Lower lobe of right lung (tissue), 2 donors: ENCODE data around the gene SLC25A21. TPM values are rescaled to one million over a fixed set of nuclear protein-coding genes. Genes with fewer than 3 reads are reported as not detected.
A peak's percentile ranks its signal among the peaks of the same experiment; 100 is the strongest.

Experiments used
- ATAC-seq, 2 donors: fragments of 200-7000 bp; cut with Tn5 transposase; one replicate each; pipeline ENCODE4 v1.9.1; 2020 to 2022; ENCODE audit warnings: mild to moderate bottlenecking in 2 of 2, moderate library complexity in 2 of 2
- DNase-seq: peaks from one replicate; pipeline ENCODE4 v3.0.0-alpha.2; 2020
- H3K27ac ChIP-seq: fragments of 200-600 bp; one replicate; pipeline ENCODE4 v1.8.0; 2022
- H3K27me3 ChIP-seq: fragments of 200-600 bp; one replicate; pipeline ENCODE4 v1.8.0; 2022; ENCODE audit warnings: low read depth
- H3K36me3 ChIP-seq: fragments of 200-600 bp; one replicate; pipeline ENCODE4 v1.8.0; 2022; ENCODE audit warnings: mild to moderate bottlenecking
- H3K4me1 ChIP-seq: fragments of 200-600 bp; one replicate; pipeline ENCODE4 v1.8.0; 2022
- H3K4me3 ChIP-seq: fragments of 200-600 bp; one replicate; pipeline ENCODE4 v1.8.0; 2022; ENCODE audit warnings: mild to moderate bottlenecking
- H3K9me3 ChIP-seq: fragments of 200-600 bp; one replicate; pipeline ENCODE4 v1.8.0; 2022
- CTCF ChIP-seq: fragments of 200-600 bp; IDR thresholded peaks from one replicate; pipeline ENCODE4 v1.8.0; 2022; ENCODE audit warnings: antibody characterized with exemption, mild to moderate bottlenecking
- intact Hi-C: fragments of 100-400 bp; cut with DNase I; formaldehyde crosslinking; loops from one replicate; pipeline ENCODE4 v1.11.0; 2022
- total RNA-seq: library from RNA; stranded (reverse); fragmentation: NEBNext Ultra II Directional; extraction: Animal tissue kit (Norgen Biotek cat#: 25700); gene quantifications from one replicate; pipeline ENCODE4 v1.2.1, GENCODE V29; 2021
- donor health status: DM: no; HTN: yes; CAD: no; lungs with severe emphysema.

Gene SLC25A21
- total RNA-seq, 1 donor from 2014 or later = 0.38 TPM

GRCh38 chr14:36941783-36942521 lies 230.5 kb downstream of the SLC25A21 start:
- no peaks in the 10 kb centered on the region for H3K9me3 ChIP-seq
- peak; percentile 91 for TF ChIP-seq CTCF
- H3K27ac ChIP-seq = no peak overlapping the region
- H3K36me3 ChIP-seq = no peaks in the 10 kb centered on the region
- H3K27me3 ChIP-seq = no peaks in the 10 kb centered on the region
- no peaks in the 10 kb centered on the region for H3K4me1 ChIP-seq
- intact Hi-C loops = no loop called here
- DNase-seq (peak; percentile 68), ATAC-seq (peak; percentile 82 to 87)
- H3K4me3 ChIP-seq = no peak overlapping the region

GRCh38 chr14:36940476-36940875 lies 231.9 kb downstream of the SLC25A21 start:
- no peak for DNase-seq
- Histone ChIP-seq H3K36me3 (no peaks in the 10 kb centered on the region), H3K4me3 (no peak overlapping the region), H3K27me3 (no peaks in the 10 kb centered on the region), H3K27ac (no peak overlapping the region), H3K9me3 (no peaks in the 10 kb centered on the region), H3K4me1 (no peaks in the 10 kb centered on the region)
- TF ChIP-seq CTCF = no peak
- no peak for ATAC-seq
- intact Hi-C loops = no loop called here

- TF ChIP-seq CTCF = no peak
- H3K9me3 ChIP-seq = no peaks in the 10 kb centered on the region
- no peak overlapping the region for H3K27ac ChIP-seq
- intact Hi-C loops = no loop called here
- DNase-seq (no peak), ATAC-seq (no peak)
- H3K36me3 ChIP-seq = no peaks in the 10 kb centered on the region
- H3K4me1 ChIP-seq = no peaks in the 10 kb centered on the region
- no peaks in the 10 kb centered on the region for H3K27me3 ChIP-seq
- H3K4me3 ChIP-seq = no peak overlapping the region
Measured at GRCh38 chr14:36939265-36939664, 233.1 kb downstream of the SLC25A21 start.

GRCh38 chr14:36938678-36939077 lies 233.7 kb downstream of the SLC25A21 start:
- no peak for TF ChIP-seq CTCF
- intact Hi-C loops = no loop called here

GRCh38 chr14:36935976-36936678 lies 236.3 kb downstream of the SLC25A21 start:
- TF ChIP-seq CTCF = no peak
- H3K36me3 ChIP-seq = no peaks in the 10 kb centered on the region
- intact Hi-C loops = no loop called here
- no peak overlapping the region for H3K27ac ChIP-seq
- no peaks in the 10 kb centered on the region for H3K9me3 ChIP-seq
- no peaks in the 10 kb centered on the region for H3K4me1 ChIP-seq
- DNase-seq = no peak
- no peak for ATAC-seq
- no peaks in the 10 kb centered on the region for H3K27me3 ChIP-seq
- H3K4me3 ChIP-seq = no peak overlapping the region

More at GRCh38 chr14:36938678-36939077, 233.7 kb downstream of the SLC25A21 start:
- Histone ChIP-seq H3K27me3 (no peaks in the 10 kb centered on the region), H3K36me3 (no peaks in the 10 kb centered on the region), H3K4me3 (no peak overlapping the region), H3K4me1 (no peaks in the 10 kb centered on the region), H3K27ac (no peak overlapping the region), H3K9me3 (no peaks in the 10 kb centered on the region)
- DNase-seq (no peak), ATAC-seq (no peak)
